HEK293 (cell line): ENCODE results near the gene LPA.
"Not testable (repeated sequence)": the region's sequence is repeated elsewhere in the genome, so short reads cannot be mapped to it uniquely, and the experiment has no call there.

ENCODE experiments used
- CTCF ChIA-PET: fragments of 350-600 bp; formaldehyde crosslinking; extraction: SDS; loops from one replicate; lab custom pipeline; 2021; ENCODE audit warnings: antibody characterized with exemption; lab: Yijun Ruan, JAX
- POLR2A ChIA-PET: fragments of 300-600 bp; formaldehyde crosslinking; extraction: SDS; loops from one replicate; lab custom pipeline; 2020; ENCODE audit warnings: antibody characterized with exemption, inconsistent platforms; lab: Yijun Ruan, JAX
- H3K27ac ChIP-seq: fragments of 200-500 bp; sonication (Bioruptor generic); 2 replicates; pipeline ENCODE4 v1.5.1; 2014; ENCODE audit warnings: low read depth, low read length, control low read depth, inconsistent platforms; ENCODE audit errors: extremely low read depth
- H3K36me3 ChIP-seq, 2 experiments: fragments of 200-500 bp in 1 of 2; sonication (Bioruptor generic) in 1 of 2; 1 replicate in 1 of 2; 2 replicates in 1 of 2; pipeline ENCODE4 v1.5.1; 2014 to 2017; ENCODE audit warnings: inconsistent platforms in 2 of 2, low read length in 2 of 2; ENCODE audit not compliant: control insufficient read depth in 2 of 2, insufficient read depth in 1 of 2
- H3K4me1 ChIP-seq: fragments of 200-500 bp; sonication (Bioruptor generic); 2 replicates; pipeline ENCODE4 v1.5.1; 2014; ENCODE audit warnings: mild to moderate bottlenecking, low read length, inconsistent platforms; ENCODE audit not compliant: control insufficient read depth, insufficient read depth
- H3K4me3 ChIP-seq: 2 replicates; pipeline ENCODE4 v1.5.1; 2011; ENCODE audit warnings: low read depth, mild to moderate bottlenecking, control low read depth, low read length, moderate library complexity
- H3K9me3 ChIP-seq: fragments of 200-500 bp; sonication (Bioruptor generic); 2 replicates; pipeline ENCODE4 v1.5.1; 2014; ENCODE audit warnings: low read depth, low read length, inconsistent platforms; ENCODE audit not compliant: control insufficient read depth, insufficient read depth
- ATF2 ChIP-seq: fragments of 450-650 bp; formaldehyde crosslinking; IDR thresholded peaks from 2 replicates; pipeline ENCODE4 v1.5.1; 2016; ENCODE audit warnings: missing biosample characterization, missing genetic modification characterization, low read depth
- CTCF ChIP-seq: fragments of 450-650 bp; formaldehyde crosslinking; IDR thresholded peaks from 2 replicates; pipeline ENCODE4 v1.5.1; 2016; ENCODE audit warnings: missing biosample characterization, missing genetic modification characterization
- IKZF3 ChIP-seq: fragments of 450-650 bp; IDR thresholded peaks from 2 replicates; pipeline ENCODE4 v1.5.0; 2018; ENCODE audit warnings: missing biosample characterization, mild to moderate bottlenecking, missing genetic modification characterization, moderate library complexity
- KLF16 ChIP-seq: fragments of 450-650 bp; formaldehyde crosslinking; IDR thresholded peaks from 2 replicates; pipeline ENCODE4 v1.5.1; 2017; ENCODE audit warnings: missing biosample characterization, missing genetic modification characterization
- MEIS1 ChIP-seq: sonication (generic); formaldehyde crosslinking; IDR thresholded peaks from 2 replicates; pipeline ENCODE4 v1.8.1; 2022; ENCODE audit warnings: missing genetic modification reagents, mild to moderate bottlenecking, borderline replicate concordance
- MZF1 ChIP-seq: fragments of 450-650 bp; formaldehyde crosslinking; IDR thresholded peaks from 2 replicates; pipeline ENCODE4 v1.5.1; 2017; ENCODE audit warnings: missing biosample characterization, missing genetic modification characterization, borderline replicate concordance
- PRDM10 ChIP-seq: fragments of 450-650 bp; formaldehyde crosslinking; IDR thresholded peaks from 2 replicates; pipeline ENCODE4 v1.5.1; 2016; ENCODE audit warnings: missing biosample characterization, missing genetic modification characterization
- TCF7L2 ChIP-seq: IDR thresholded peaks from 2 replicates; pipeline ENCODE4 v1.6.1; 2011; ENCODE audit warnings: low read depth, mild to moderate bottlenecking, inconsistent platforms, low read length, moderate library complexity, borderline replicate concordance
- TRIM28 ChIP-seq: IDR thresholded peaks from 2 replicates; pipeline ENCODE4 v1.6.1; 2011; ENCODE audit warnings: low read length, control low read depth, borderline replicate concordance
- ZBTB10 ChIP-seq: fragments of 450-650 bp; formaldehyde crosslinking; IDR thresholded peaks from 2 replicates; pipeline ENCODE4 v1.5.1; 2016; ENCODE audit warnings: missing biosample characterization, missing genetic modification characterization
- ZNF133 ChIP-seq: fragments of 450-650 bp; formaldehyde crosslinking; IDR thresholded peaks from 2 replicates; pipeline ENCODE4 v1.5.1; 2016; ENCODE audit warnings: missing biosample characterization, missing genetic modification characterization
- ZNF211 ChIP-seq: fragments of 450-650 bp; formaldehyde crosslinking; IDR thresholded peaks from 2 replicates; pipeline ENCODE4 v1.5.1; 2016; ENCODE audit warnings: low read depth, missing biosample characterization, missing genetic modification characterization
- ZNF26 ChIP-seq: fragments of 450-650 bp; formaldehyde crosslinking; IDR thresholded peaks from 2 replicates; pipeline ENCODE4 v1.5.1; 2016; ENCODE audit warnings: missing biosample characterization, missing genetic modification characterization
- ZNF341 ChIP-seq: fragments of 450-650 bp; formaldehyde crosslinking; IDR thresholded peaks from 2 replicates; pipeline ENCODE4; 2016; ENCODE audit warnings: low read depth, missing biosample characterization, missing genetic modification characterization
- ZNF398 ChIP-seq: fragments of 450-650 bp; formaldehyde crosslinking; IDR thresholded peaks from 2 replicates; pipeline ENCODE4 v1.5.1; 2017; ENCODE audit warnings: missing biosample characterization, missing genetic modification characterization
- ZNF561 ChIP-seq: fragments of 450-650 bp; IDR thresholded peaks from 2 replicates; pipeline ENCODE4 v1.5.1; 2018; ENCODE audit warnings: missing biosample characterization, missing genetic modification characterization, borderline replicate concordance
- ZNF704 ChIP-seq: fragments of 450-650 bp; formaldehyde crosslinking; IDR thresholded peaks from 2 replicates; pipeline ENCODE4 v1.5.1; 2016; ENCODE audit warnings: missing biosample characterization, missing genetic modification characterization
- ZSCAN30 ChIP-seq: fragments of 450-650 bp; IDR thresholded peaks from 2 replicates; pipeline ENCODE4 v1.5.1; 2018; ENCODE audit warnings: missing biosample characterization, mild to moderate bottlenecking, missing genetic modification characterization, moderate library complexity

Gene LPA

GRCh38 chr6:160581406-160581805 lies 82.7 kb downstream of the LPA start (continued):
- no peak for TF ChIP-seq ATF2 (tag by site-specific recombination)
- no peak for TF ChIP-seq MEIS1
- TF ChIP-seq ZSCAN30 = no peak
- TF ChIP-seq, all 188 proteins: peak for 0

GRCh38 chr6:160578515-160578914 lies 85.6 kb downstream of the LPA start:
- POLR2A ChIA-PET = not testable (repeated sequence)
- CTCF ChIA-PET = interaction anchor here (0.7 kb wide), 1 partner anchor 154 kb away, joined by 3 read pairs; no protein-coding TSS in a partner anchor

GRCh38 chr6:160573943-160574342 lies 90.1 kb downstream of the LPA start:
- POLR2A ChIA-PET = no interaction called here
- CTCF ChIA-PET = no interaction called here
- TF ChIP-seq ZBTB10 (tag by site-specific recombination) (no peak), ZNF561 (tag by site-specific recombination) (no peak), KLF16 (tag by site-specific recombination) (no peak), TRIM28 (no peak), TCF7L2 (no peak), ZNF211 (tag by site-specific recombination) (no peak), IKZF3 (tag by site-specific recombination) (no peak), ZNF26 (no peak), ZNF398 (tag by site-specific recombination) (no peak), MZF1 (no peak), ZNF704 (no peak), ZNF341 (tag by site-specific recombination) (no peak), ZNF133 (tag by site-specific recombination) (no peak), PRDM10 (tag by site-specific recombination) (no peak), CTCF (tag by site-specific recombination) (no peak)
- TF ChIP-seq, all 188 proteins: peak for 0
- H3K4me3 ChIP-seq = no peak overlapping the region
- no peak overlapping the region for H3K27ac ChIP-seq
- no peaks in the 10 kb centered on the region for H3K9me3 ChIP-seq
- no peaks in the 10 kb centered on the region for H3K4me1 ChIP-seq
- no peaks in the 10 kb centered on the region for H3K36me3 ChIP-seq

More at GRCh38 chr6:160578515-160578914, 85.6 kb downstream of the LPA start:
- not testable (repeated sequence) for H3K36me3 ChIP-seq, H3K4me1 ChIP-seq, H3K4me3 ChIP-seq, H3K9me3 ChIP-seq, H3K27ac ChIP-seq
